ENCODE data around the gene GPR35. TPM values are rescaled to one million over a fixed set of nuclear protein-coding genes. Genes with fewer than 3 reads are reported as not detected.

Gene GPR35
- total RNA-seq, 1 experiment from 2014 or later: 21.3 TPM

DNA sequence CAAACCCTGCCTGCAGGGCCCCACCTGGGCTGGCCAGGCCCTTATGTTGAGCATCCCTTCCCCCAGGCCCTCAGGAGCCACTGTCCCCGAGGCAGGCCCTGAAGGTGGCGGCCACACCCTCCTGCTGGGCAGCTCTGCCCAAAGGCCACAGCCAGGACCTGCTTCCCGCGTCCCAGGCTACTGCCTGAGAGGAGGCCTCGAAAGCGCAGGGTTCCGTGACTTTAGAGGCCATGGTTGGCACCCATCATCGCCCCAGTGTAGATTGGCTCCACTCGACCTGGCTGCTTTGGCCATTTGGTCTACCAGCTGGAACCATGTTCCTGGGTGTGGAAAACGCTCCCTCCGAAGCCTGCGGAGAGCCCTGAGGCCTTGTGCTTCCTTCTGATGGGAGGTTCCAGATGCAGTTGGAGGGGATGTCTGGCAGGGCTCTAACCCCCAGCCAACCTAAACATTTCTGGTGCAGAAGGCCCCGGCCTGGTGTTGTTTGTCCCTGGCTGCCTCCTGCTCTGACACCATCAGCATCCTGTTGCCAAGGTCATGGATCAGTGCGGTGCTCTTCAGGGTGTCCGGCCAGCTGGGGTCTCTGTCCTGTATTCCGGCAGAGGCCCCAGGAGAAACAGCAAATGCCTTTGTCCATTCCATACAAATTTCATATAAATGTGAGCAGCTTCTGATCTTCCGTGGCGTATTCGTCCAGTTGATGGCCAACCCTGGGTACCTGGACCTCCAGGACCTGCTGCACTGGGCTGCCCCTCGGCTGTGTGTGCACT lies 24.0 kb upstream of the GPR35 start:
- POLR2A ChIA-PET: no interaction called here
- TF ChIP-seq CTCF (IDR thresholded peaks at IDR 0.05; ENCODE audit: insufficient read depth in 1 of 2, low read depth in 1 of 2, low read length in 1 of 2, severe bottlenecking in 1 of 2, unreplicated experiment in 1 of 2): no peak
- Histone ChIP-seq H3K27me3 (replicated peaks; ENCODE audit: control insufficient read depth, insufficient read depth, low read length) (no peaks in the 10 kb centered on the region), H3K4me1 (no peaks in the 10 kb centered on the region), H3K9me3 (no peaks in the 10 kb centered on the region), H3K36me3 (ENCODE audit: control insufficient read depth, insufficient read depth, low read length) (no peaks in the 10 kb centered on the region; the same call in 1 of the 2 replicates), H3K4me3 (ENCODE audit: low read depth, low read length) (no peak overlapping the region)
- H3K4me3 Mint-ChIP-seq (ENCODE audit: unreplicated experiment): no peak overlapping the region
- no TSS peak for BruUV-seq (replicated peaks)
- DNase-seq: peak in 1 of 2 experiments; percentile 22
- H3K4me1 Mint-ChIP-seq (ENCODE audit: low read depth, unreplicated experiment): no peaks in the 10 kb centered on the region
- H3K9me3 Mint-ChIP-seq (ENCODE audit: unreplicated experiment): no peaks in the 10 kb centered on the region
- H3K27ac Mint-ChIP-seq (ENCODE audit: unreplicated experiment): no peak overlapping the region
- intact Hi-C loops (cut with micrococcal nuclease; ENCODE audit: unreplicated experiment): no loop called here
- no peaks in the 10 kb centered on the region for H3K36me3 Mint-ChIP-seq (ENCODE audit: insufficient read depth, unreplicated experiment)
- H3K27me3 Mint-ChIP-seq (ENCODE audit: insufficient read depth, unreplicated experiment): no peaks in the 10 kb centered on the region
- CTCF ChIA-PET: no interaction called here

- TF ChIP-seq CTCF (IDR thresholded peaks at IDR 0.05; ENCODE audit: insufficient read depth in 1 of 2, low read depth in 1 of 2, low read length in 1 of 2, severe bottlenecking in 1 of 2, unreplicated experiment in 1 of 2): no peak
- CTCF ChIA-PET: no interaction called here
- H3K27me3 Mint-ChIP-seq (ENCODE audit: insufficient read depth, unreplicated experiment): no peaks in the 10 kb centered on the region
Measured at GRCh38 chr2:240601831-240602160, 23.5 kb upstream of the GPR35 start.

GRCh38 chr2:240602266-240603050 lies 22.8 kb upstream of the GPR35 start:
- POLR2A ChIA-PET: no interaction called here
- Mint-ChIP-seq H3K27me3 (ENCODE audit: insufficient read depth, unreplicated experiment) (no peaks in the 10 kb centered on the region), H3K27ac (ENCODE audit: unreplicated experiment) (no peak overlapping the region), H3K36me3 (ENCODE audit: insufficient read depth, unreplicated experiment) (no peaks in the 10 kb centered on the region), H3K4me1 (ENCODE audit: low read depth, unreplicated experiment) (peaks cover 1% of the 10 kb centered on the region), H3K9me3 (ENCODE audit: unreplicated experiment) (no peaks in the 10 kb centered on the region), H3K4me3 (ENCODE audit: unreplicated experiment) (no peak overlapping the region)
- no peaks in the 10 kb centered on the region for H3K4me1 ChIP-seq
- H3K36me3 ChIP-seq (ENCODE audit: control insufficient read depth, insufficient read depth, low read length): no peaks in the 10 kb centered on the region; the same call in 1 of the 2 replicates
- intact Hi-C loops (cut with micrococcal nuclease; ENCODE audit: unreplicated experiment): no loop called here
- no peaks in the 10 kb centered on the region for H3K9me3 ChIP-seq
- no TSS peak for BruUV-seq (replicated peaks)
- no peaks in the 10 kb centered on the region for H3K27me3 ChIP-seq (replicated peaks; ENCODE audit: control insufficient read depth, insufficient read depth, low read length)
- no peak for TF ChIP-seq CTCF (IDR thresholded peaks at IDR 0.05; ENCODE audit: insufficient read depth in 1 of 2, low read depth in 1 of 2, low read length in 1 of 2, severe bottlenecking in 1 of 2, unreplicated experiment in 1 of 2)
- peak in 1 of 2 experiments; percentile 6 for DNase-seq
- CTCF ChIA-PET: no interaction called here
- no peak overlapping the region for H3K4me3 ChIP-seq (ENCODE audit: low read depth, low read length)

More at GRCh38 chr2:240601831-240602160, 23.5 kb upstream of the GPR35 start:
- Histone ChIP-seq H3K9me3 (no peaks in the 10 kb centered on the region), H3K4me1 (no peaks in the 10 kb centered on the region), H3K27me3 (replicated peaks; ENCODE audit: control insufficient read depth, insufficient read depth, low read length) (no peaks in the 10 kb centered on the region), H3K4me3 (ENCODE audit: low read depth, low read length) (no peak overlapping the region), H3K36me3 (ENCODE audit: control insufficient read depth, insufficient read depth, low read length) (no peaks in the 10 kb centered on the region; the same call in 1 of the 2 replicates)
- Mint-ChIP-seq H3K4me1 (ENCODE audit: low read depth, unreplicated experiment) (no peaks in the 10 kb centered on the region), H3K27ac (ENCODE audit: unreplicated experiment) (no peak overlapping the region), H3K9me3 (ENCODE audit: unreplicated experiment) (no peaks in the 10 kb centered on the region), H3K4me3 (ENCODE audit: unreplicated experiment) (no peak overlapping the region), H3K36me3 (ENCODE audit: insufficient read depth, unreplicated experiment) (no peaks in the 10 kb centered on the region)
- BruUV-seq (replicated peaks): no TSS peak
- intact Hi-C loops (cut with micrococcal nuclease; ENCODE audit: unreplicated experiment): no loop called here
- peak in 1 of 2 experiments; percentile 14 for DNase-seq
- POLR2A ChIA-PET: no interaction called here

Measured in Caco-2 (cell line).